ENCODE data around the gene F5. TPM values are rescaled to one million over a fixed set of nuclear protein-coding genes. Genes with fewer than 3 reads are reported as not detected.

The F5 gene
- total RNA-seq, 2 donors from 2014 or later, result 0.33 to 4.2 TPM

GRCh38 chr1:169590932-169591331 is 4.7 kb upstream of the F5 start:
- intact Hi-C loops (cut with DNase I), result no loop called here
- TF ChIP-seq CTCF (IDR thresholded peaks at IDR 0.05) (no peak), POLR2A (IDR thresholded peaks at IDR 0.05) (no peak)
- Histone ChIP-seq H3K27ac (no peak overlapping the region), H3K36me3 (replicated peaks in 1 of 2; ENCODE audit: insufficient read depth in 1 of 2, low read depth in 2 of 2) (no peaks in the 10 kb centered on the region), H3K4me1 (peaks cover 9% of the 10 kb centered on the region), H3K9me3 (no peaks in the 10 kb centered on the region), H3K4me3 (no peak overlapping the region), H3K27me3 (no peaks in the 10 kb centered on the region)
- no peak for DNase-seq
- 64 to 70% methylated on average over 5 of the region's 5 CpGs for WGBS, 2 donors
- ATAC-seq, result no peak

GRCh38 chr1:169588785-169589485 is 2.7 kb upstream of the F5 start:
- no peak for TF ChIP-seq POLR2A (IDR thresholded peaks at IDR 0.05)
- TF ChIP-seq CTCF (IDR thresholded peaks at IDR 0.05), result no peak
- ATAC-seq (no peak), DNase-seq (no peak)
- no peak overlapping the region for H3K4me3 ChIP-seq
- H3K27me3 ChIP-seq, result no peaks in the 10 kb centered on the region
- H3K9me3 ChIP-seq, result no peaks in the 10 kb centered on the region
- H3K4me1 ChIP-seq, result peaks cover 9% of the 10 kb centered on the region
- intact Hi-C loops (cut with DNase I), result no loop called here
- no peak overlapping the region for H3K27ac ChIP-seq
- WGBS, 2 donors, result 66 to 68% methylated on average over 4 of the region's 4 CpGs
- no peaks in the 10 kb centered on the region for H3K36me3 ChIP-seq (replicated peaks in 1 of 2; ENCODE audit: insufficient read depth in 1 of 2, low read depth in 2 of 2)

- no peak overlapping the region for H3K27ac ChIP-seq
- H3K9me3 ChIP-seq, result no peaks in the 10 kb centered on the region
- intact Hi-C loops (cut with DNase I), result no loop called here
- WGBS, 2 donors, result 11 to 29% methylated on average over 1 of the region's 1 CpG
- TF ChIP-seq POLR2A (IDR thresholded peaks at IDR 0.05), result no peak
- no peak for TF ChIP-seq CTCF (IDR thresholded peaks at IDR 0.05)
- no peaks in the 10 kb centered on the region for H3K27me3 ChIP-seq
- H3K4me1 ChIP-seq, result peaks cover 9% of the 10 kb centered on the region
- no peaks in the 10 kb centered on the region for H3K36me3 ChIP-seq (replicated peaks in 1 of 2; ENCODE audit: insufficient read depth in 1 of 2, low read depth in 2 of 2)
- DNase-seq (no peak), ATAC-seq (no peak)
- no peak overlapping the region for H3K4me3 ChIP-seq
Measured at GRCh38 chr1:169588112-169588511, 1.8 kb upstream of the F5 start.

GRCh38 chr1:169586067-169586394 is 250 bp downstream of the F5 start:
- H3K36me3 ChIP-seq (replicated peaks in 1 of 2; ENCODE audit: insufficient read depth in 1 of 2, low read depth in 2 of 2), result no peaks in the 10 kb centered on the region
- peaks cover 9% of the 10 kb centered on the region for H3K4me1 ChIP-seq
- intact Hi-C loops (cut with DNase I), result no loop called here
- no peak overlapping the region for H3K4me3 ChIP-seq
- ATAC-seq (no peak), DNase-seq (no peak)
- no peaks in the 10 kb centered on the region for H3K27me3 ChIP-seq
- 11 to 17% methylated on average over 5 of the region's 5 CpGs for WGBS, 2 donors
- TF ChIP-seq POLR2A (IDR thresholded peaks at IDR 0.05) (peak in 1 of 3 donors; percentile 17), CTCF (IDR thresholded peaks at IDR 0.05) (no peak)
- no peaks in the 10 kb centered on the region for H3K9me3 ChIP-seq
- H3K27ac ChIP-seq, result peak overlapping the region in 1 of 4 donors; percentile 25

- DNase-seq, result no peak
- TF ChIP-seq POLR2A (IDR thresholded peaks at IDR 0.05) (no peak), CTCF (IDR thresholded peaks at IDR 0.05) (no peak)
- no peaks in the 10 kb centered on the region for H3K27me3 ChIP-seq
- no peaks in the 10 kb centered on the region for H3K36me3 ChIP-seq (replicated peaks in 1 of 2; ENCODE audit: insufficient read depth in 1 of 2, low read depth in 2 of 2)
- intact Hi-C loops (cut with DNase I), result no loop called here
- H3K9me3 ChIP-seq, result no peaks in the 10 kb centered on the region
- H3K4me1 ChIP-seq, result peaks cover 9% of the 10 kb centered on the region
- no peak overlapping the region for H3K27ac ChIP-seq
- no peak overlapping the region for H3K4me3 ChIP-seq
- no peak for ATAC-seq
Measured at GRCh38 chr1:169585181-169585580, 1.1 kb downstream of the F5 start.
